GM21381 (cell line): ENCODE data around the gene SCARB2.
"Not testable (repeated sequence)": the region's sequence is repeated elsewhere in the genome, so short reads cannot be mapped to it uniquely, and the experiment has no call there.

Experiments used
- ATAC-seq: cut with Tn5 transposase; IDR thresholded peaks from one replicate; pipeline ENCODE4 v1.9.1; 2021; ENCODE audit warnings: mild to moderate bottlenecking, moderate library complexity; ENCODE audit not compliant: unreplicated experiment

SCARB2 gene, protein sequence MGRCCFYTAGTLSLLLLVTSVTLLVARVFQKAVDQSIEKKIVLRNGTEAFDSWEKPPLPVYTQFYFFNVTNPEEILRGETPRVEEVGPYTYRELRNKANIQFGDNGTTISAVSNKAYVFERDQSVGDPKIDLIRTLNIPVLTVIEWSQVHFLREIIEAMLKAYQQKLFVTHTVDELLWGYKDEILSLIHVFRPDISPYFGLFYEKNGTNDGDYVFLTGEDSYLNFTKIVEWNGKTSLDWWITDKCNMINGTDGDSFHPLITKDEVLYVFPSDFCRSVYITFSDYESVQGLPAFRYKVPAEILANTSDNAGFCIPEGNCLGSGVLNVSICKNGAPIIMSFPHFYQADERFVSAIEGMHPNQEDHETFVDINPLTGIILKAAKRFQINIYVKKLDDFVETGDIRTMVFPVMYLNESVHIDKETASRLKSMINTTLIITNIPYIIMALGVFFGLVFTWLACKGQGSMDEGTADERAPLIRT

DNA sequence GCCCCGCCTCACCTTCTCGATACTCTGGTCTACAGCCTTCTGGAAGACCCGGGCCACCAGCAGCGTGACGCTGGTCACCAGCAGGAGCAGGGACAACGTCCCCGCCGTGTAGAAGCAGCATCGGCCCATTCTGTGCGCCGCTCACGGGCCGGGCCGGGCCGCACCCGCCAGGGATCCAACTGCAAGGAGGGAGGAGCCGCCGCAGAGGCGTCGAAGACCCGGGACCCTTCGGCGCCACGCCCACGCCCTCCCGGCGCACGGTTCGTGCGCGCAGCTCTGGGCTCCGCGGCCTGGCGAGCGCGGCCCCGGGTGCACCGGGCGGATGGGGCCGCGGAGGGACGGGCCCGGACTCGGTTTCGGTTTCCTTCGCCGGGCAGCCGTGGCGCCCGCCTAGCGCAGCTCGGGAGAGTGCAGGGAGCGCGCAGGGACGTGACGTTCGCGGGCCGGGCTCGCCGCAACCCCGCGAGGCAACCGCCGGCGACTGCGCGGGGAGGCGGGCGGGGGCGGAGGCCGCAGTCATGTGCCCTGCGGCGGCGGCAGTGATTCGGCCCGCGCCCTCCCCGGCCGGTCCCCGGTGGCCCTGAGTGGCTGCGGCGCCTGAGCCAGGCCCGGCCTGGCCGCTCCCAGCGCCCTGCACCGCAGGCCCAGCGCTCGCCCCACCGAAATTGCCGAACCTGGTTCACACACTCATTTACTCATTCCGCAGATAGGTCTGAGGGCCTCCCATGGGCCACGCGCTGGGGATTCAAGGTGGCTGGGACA, at the start of gene SCARB2:
TSS of gene SCARB2 (minus strand) at position 410 of the 762 bp plus-strand sequence. CDS start at position 129, 281 bp downstream.
- peak; percentile 70 for ATAC-seq

DNA sequence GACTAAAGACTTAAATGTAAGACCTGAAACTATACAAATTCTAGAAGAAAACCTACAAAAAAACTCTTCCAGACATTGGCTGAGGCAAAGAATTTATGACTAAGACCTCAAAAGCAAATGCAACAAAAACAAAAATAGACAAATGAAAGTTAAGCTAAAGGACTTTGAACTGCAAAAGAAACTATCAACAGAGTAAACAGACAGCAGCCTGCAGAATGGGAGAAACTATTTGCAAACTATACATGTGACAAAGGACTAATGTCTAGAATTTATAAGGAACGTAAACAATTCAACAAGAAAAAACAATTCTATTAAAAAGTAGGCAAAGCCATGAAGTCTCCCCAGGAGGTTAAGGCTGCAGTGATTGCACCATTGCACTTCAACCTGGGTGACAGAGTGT, 46.9 kb upstream of the SCARB2 start:
- no peak for ATAC-seq

DNA sequence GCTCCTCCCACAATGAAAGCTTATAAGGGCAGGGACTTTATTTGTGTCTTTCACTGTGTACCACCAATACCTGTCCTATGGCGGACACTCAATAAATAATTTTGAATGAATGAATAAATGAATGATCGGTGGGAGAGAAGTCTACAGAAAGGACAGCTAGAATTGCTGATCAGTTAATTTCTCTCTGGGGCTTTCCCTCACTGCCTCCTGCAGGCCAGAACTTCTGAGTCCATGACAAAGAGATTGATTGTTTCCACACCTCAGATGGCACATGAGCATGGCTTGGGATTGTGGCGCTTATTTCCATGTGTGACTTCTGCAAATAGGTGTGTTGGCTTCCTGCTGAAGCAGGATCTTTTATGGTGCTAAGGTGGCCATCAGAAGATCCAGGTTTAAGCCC, 44.2 kb upstream of the SCARB2 start:
- ATAC-seq = no peak

DNA sequence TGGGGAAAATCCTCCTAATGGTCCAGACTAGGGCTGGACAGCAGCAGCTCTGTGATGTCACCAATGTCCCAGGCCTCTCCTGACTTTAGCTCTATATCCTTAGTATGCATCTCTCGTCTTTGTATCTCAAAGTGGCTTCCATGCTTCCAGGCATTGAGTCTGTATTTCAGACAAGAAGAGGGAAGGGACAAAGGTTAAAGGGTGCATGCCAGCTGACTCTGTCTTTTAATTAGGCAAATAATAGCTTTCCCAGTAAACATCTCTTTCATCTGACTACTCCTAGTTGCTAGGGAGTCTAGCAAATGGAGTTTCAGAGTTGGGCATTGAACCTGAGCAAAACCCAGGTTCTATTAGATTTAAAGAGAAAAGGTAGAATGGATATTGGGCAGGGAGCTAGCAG, 43.3 kb upstream of the SCARB2 start:
- no peak for ATAC-seq

DNA sequence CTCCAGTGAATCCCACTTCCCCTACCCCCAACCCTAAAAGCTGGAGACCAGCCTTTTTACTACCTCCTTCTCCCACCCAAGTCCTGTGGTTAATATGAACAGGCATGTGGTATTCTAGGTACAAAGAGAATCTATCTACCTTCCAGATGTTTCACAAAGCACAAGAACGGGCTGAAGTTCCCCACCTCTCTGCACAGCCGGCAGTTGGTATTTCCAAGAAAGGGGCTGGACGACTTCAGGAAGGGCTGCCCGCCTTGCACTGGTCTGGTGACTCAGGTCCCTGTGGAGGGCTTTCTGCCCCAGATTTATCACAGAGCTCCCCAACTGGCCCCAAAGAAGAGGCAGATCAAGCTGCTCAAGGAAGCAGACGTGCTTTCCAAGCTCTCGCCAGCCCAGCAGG, 42.4 kb upstream of the SCARB2 start:
- ATAC-seq = no peak

DNA sequence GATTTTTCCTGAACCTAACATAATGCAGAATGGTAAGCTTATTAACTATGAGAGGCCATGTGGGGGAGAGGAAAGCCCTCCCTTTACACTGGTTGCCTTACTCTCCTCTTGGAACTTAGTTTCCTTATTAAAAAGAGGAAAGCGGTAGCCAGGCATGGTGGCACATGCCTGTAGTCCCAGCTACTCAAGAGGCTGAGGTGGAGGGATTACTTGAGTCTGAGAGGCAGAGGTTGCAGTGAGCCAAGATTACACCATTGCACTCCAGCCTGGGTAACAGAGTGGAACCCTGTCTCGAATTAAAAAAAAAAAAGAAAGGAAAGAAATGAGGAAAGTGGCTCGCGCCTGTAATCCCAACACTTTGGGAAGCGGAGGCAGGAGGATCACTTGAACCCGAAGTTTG, 39.9 kb upstream of the SCARB2 start:
- no peak for ATAC-seq

DNA sequence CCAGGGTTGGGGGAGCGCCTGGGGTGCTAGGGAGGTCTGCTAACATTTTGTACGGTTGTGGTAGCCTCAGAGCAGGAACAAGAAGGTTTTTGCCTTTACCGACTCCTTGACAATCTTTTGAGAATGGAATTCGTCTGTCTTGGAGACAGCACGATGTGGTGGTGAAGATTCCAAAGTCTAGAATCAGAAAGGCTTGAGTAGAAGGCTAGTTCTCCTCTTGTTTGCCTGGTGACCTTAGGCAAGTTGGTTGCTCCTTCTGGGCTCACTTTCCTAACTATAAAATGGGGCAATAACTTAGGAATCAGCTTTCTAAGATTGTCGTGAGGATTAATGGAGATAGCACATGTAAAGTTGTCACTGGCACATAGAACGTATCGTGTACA, 38.6 kb upstream of the SCARB2 start:
- no peak for ATAC-seq

DNA sequence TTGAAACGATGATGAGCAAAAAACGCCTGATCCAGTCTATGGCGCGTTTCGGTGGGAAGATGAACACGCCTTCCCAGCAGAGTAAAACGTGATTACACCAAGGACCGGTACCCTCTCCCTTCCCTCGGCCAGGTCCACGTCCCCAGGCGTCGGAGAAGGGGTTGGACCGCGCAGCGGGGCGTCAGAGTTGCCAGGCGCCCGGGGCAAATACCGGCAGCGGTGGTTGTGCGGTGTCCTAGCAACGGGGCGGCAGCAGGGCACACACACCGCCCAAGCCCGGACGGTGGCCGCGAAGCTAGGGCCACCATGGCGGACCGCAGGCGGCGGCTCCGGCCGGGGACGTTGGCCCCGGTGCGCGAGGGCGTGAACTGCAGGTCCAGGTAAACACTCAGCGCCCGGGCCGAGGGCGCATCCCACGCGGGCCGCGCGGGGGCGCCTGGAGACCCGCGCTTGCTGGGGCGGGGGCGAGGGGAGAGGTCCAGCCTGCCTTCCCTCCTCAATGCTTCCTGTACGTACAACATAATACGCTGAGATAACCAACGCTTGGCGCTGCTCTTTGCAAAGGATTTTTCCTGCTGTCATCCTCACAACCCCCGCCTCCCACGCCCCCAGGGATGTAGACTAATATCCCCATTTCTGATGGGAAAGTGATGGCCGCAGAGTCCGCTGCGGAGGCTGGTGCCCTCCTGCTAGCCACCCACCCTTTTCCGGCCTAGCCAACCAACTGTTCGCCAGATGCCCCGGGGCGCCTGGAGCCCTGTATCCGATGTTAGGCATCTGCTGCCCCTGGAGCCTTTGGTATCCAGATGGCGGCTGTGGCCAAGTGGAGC, 38.0 kb upstream of the SCARB2 start, which contains the start of gene FAM47E:
TSS of gene FAM47E (plus strand) at position 281 of the 830 bp plus-strand sequence. CDS start at position 307, 26 bp downstream.
- no peak for ATAC-seq

DNA sequence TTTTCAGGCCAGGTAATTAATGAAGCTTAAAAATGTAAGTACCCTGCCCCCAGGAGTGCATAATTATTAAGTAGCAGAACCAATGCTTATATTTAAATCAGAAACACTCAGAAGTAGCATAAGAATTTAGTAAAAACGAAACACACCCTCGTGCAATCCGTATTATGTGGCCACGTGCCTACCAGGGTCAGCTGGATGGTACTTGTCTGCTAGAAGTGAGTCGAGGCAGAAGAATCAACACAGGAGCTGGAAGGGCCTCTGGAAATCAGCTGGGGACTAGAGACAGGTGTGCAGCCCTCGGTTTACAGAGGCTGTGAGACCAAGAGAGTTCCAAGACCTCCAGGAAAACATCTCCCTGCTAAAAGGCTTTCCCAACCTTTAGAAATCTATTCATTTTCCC, 37.3 kb upstream of the SCARB2 start:
- ATAC-seq = no peak

DNA sequence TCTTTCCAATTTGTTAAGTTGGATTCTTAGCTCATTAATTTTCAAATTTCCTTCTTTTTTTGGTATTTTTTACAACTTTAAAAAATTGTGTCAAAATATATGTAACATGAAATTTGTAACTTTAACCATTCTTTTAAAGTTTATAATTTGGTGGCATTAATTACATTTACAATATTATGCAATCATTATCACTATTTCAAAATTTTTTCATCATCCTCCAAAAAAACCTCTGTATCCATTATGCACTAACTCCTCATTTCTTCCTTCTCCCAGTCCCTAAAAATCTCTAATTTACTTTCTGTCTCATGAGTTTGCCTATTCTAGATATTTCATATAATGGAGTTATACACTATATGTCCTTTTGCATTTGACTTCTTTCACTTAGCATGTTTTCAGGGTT, 33.2 kb upstream of the SCARB2 start:
- no peak for ATAC-seq

DNA sequence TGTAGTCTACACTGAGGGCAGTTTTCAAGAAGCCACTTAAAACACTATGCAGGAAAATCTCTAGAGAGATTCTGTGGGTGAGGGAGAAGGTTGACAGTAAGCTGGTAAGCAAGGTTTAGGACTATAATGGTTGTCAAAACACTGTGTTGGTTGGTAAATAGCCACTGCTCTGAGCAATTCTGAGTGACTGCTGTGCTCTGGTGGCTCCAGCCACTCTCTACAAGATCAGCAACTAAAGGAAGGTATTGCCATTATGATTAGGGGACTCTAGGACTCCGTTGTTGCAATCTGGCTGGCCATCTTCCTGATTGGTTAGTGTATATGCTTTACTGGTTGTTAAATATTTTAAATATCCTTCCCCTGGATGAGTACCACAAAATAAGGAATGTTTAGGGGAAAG, 32.4 kb upstream of the SCARB2 start:
- ATAC-seq = no peak

DNA sequence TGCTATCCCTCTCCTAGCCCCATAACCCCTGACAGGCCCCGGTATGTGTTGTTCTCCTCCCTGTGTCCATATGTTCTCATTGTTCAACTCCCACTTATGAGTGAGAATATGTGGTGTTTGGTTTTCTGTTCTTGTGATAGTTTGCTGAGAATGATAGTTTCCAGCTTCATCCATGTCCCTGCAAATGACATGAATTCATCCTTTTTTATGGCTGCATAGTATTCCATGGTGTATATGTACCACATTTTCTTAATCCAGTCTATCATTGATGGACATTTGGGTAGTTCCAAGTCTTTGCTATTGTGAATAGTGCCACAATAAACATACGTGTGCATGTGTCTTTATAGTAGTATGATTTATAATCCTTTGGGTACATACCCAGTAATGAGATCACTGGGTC, 30.3 kb upstream of the SCARB2 start:
- ATAC-seq = not testable (repeated sequence)

DNA sequence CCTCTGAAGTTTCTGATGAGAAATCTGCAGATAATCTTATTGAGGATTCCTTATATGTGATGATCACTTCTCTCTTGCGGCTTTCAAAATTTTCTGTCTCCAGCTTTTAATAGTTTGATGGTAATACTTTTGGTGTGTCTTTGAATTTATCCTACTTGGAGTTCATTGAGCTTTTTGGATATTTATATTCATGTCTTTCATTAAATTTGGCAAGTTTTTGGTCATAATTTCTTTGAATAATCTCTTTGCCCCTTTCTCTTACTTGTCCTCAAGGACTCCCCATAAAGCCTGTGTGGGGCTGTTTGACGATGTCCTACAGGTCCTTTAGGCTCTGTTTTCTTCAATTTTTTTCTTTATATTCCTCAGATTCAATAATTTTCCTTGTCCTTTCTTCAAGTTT, 26.6 kb upstream of the SCARB2 start:
- no peak for ATAC-seq

DNA sequence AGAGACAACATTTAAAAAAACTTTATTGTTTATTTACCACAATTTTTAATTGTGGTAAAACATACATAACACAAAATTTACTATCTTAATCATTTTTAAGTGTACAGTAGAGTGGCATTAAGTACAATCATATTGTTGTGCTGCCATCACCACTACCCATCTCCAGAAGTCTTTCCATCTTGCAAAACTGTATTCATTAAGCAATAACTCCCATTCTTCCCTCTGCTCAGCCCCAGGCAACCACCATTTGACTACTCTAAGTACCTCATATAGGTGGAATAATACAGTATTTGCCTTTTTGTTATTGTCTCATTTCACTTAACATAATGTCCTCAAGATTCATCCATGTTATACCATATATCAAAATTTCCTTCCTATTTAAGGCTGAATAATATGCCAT, 25.1 kb upstream of the SCARB2 start:
- no peak for ATAC-seq

DNA sequence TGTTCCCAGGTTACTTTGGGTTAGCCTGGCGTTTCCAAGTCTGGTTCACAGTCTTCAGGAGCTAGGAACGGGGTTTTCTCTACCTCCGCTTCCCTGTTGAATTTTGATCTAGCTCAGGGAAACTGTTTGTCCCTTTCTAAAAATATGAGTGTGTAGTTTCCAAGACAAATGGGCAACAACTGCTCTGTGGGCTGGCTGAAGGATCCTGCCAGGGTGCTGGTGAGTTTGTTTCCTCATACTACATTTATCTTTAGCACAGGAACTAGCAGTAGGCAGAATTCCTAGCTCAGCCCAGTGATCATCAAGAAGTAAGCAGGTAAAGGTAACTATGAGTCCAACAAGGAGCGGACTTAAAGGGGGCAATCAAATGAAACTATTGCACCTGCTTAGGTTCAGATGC, 24.6 kb upstream of the SCARB2 start:
- ATAC-seq = no peak

DNA sequence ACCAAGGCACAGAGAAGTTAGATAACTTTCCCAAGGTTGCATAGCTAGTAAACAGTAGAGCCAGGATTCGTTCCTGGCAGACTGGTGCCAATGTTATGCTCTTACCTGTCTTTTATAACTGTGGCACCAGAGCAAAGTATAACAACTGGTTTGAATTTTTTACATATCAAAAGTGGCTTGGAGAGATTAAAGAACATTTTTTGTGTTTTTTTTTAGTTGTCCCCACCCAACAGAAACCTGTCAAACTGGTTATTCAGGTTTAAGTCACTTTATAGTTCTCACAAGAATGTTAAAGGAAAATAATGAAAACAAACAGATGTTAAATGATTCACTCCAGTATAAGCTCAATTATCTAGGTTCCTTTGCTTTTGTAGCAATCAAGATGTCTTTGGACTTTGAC, 22.3 kb upstream of the SCARB2 start:
- ATAC-seq = no peak

DNA sequence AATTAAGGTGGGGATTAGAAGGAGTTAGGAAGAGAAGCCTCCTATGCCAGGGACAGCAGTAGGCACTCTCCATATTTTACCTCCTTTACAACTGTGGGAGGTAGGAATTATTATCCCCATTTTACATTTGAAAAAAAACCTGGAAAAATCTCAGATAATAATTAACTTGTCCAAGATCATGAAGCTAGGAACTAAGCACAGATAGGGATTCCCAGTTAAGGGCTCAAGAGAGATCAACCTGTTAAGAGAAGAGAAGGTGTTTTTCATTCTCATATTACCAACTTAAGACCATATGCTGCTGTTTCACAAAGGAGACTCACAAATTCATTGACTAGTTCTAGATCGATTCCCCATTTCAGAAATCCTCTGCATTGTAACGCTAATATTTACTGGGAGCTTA, 21.8 kb upstream of the SCARB2 start:
- no peak for ATAC-seq

DNA sequence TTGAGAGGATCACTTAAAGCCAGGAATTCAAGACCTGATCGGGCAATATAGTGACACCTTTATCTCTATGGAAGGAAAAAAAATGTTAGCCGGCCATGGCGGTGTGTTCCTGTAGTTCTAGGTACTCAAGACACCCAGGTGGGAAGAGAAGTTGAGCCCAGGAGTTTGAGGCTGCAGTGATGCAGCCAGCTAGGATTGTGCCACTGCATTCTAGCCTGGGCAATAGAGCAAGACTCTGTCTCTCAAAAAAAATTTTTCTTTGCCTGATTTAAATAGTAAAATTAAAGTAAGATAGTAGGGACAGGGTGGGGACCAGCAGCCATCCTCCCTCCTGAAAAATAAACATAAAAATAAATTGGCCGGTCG, 21.0 kb upstream of the SCARB2 start:
- ATAC-seq = no peak

DNA sequence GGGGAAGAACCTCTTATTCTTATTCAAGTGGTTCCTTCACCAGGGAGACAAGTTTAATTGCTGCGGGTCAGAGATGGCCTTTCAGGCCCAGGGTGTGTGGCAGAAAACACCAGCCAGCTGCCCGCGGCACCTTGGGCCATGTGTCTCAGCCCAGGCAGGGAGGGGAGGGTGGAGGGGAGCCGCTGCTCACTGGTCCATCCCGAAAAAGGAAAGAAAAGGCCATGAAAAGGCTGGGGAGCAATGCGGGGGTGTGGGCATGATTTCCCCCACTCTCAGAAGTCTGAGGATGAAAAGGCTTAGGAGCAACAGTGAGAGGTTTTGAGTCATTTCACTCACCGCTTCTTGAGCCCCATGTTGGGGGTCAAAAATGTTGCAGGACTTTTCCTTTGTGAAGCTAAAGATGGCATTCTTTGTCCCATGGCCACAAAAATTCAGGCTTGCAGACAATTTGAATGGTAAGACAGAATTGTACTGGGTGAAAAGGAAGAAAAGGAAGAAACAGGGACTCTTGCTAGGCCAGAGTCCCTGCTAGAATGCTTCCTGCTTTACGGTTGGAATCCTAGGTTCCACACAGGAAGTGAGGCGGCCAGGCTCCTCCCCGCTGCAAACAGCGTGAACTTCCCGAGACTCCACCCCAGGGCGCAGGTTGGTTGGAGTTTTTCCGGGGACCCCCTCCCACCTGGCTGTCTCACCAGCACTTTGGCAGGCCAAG, 20.5 kb upstream of the SCARB2 start:
- no peak for ATAC-seq

DNA sequence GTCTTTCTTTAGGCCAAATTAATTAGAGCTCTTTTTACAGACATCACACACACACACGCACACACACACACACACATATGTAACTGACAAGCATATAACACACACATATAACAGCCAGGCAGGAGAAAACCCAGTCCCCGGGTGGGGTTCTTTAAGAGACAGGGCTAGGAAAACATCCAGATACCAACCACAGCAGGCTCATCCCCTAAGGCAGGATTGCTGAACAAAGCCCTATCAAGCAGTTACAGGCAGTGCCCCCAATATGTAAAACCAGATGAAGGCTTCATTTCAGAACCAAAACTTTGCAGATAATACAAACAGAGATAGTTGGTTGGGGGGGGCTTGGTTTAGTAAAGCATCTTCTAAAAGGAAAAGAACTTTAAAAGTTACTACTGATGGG, 19.9 kb upstream of the SCARB2 start:
- no peak for ATAC-seq

DNA sequence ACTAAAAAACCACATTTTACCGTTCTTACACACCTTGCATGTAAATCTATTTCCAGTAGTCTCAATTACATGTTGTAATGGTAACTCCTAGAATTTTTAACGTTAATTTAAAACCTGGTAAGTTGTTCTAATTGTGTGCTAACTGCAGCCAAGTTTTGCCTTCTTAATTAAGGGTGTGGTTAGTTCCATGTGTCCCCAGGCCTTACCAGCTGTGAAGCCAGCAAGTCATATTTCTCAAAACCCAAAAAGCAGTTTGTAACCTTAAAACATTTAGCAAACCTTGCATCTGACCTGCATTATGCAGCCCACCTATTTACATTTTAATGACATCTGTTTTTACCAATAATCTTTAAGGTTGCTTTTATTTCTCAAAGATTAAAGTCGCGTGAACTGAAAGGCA, 19.5 kb upstream of the SCARB2 start:
- ATAC-seq = no peak
